Type B pancreatic cell (in vitro differentiated cells): ENCODE data around the gene ATXN10. TPM values are rescaled to one million over a fixed set of nuclear protein-coding genes. Genes with fewer than 3 reads are reported as not detected.

Experiments used
- DNase-seq: peaks from one replicate; pipeline ENCODE4 v3.0.0; 2021; ENCODE audit warnings: mixed read lengths; ENCODE audit not compliant: unreplicated experiment; ENCODE audit errors: extremely low spot score
- H3K27ac Mint-ChIP-seq: 2 replicates; pipeline ENCODE4 v1.8.0; 2021; ENCODE audit warnings: mild to moderate bottlenecking, mixed read lengths
- H3K27me3 Mint-ChIP-seq: 2 replicates; pipeline ENCODE4 v1.8.0; 2021; ENCODE audit warnings: mixed read lengths
- H3K36me3 Mint-ChIP-seq: 2 replicates; pipeline ENCODE4 v1.8.0; 2021; ENCODE audit warnings: mixed read lengths
- H3K4me1 Mint-ChIP-seq: one replicate; pipeline ENCODE4 v1.8.0; 2021; ENCODE audit warnings: mixed read lengths; ENCODE audit not compliant: unreplicated experiment
- H3K4me3 Mint-ChIP-seq: 2 replicates; pipeline ENCODE4 v1.8.0; 2021; ENCODE audit warnings: mild to moderate bottlenecking, mixed read lengths
- H3K9me3 Mint-ChIP-seq: 2 replicates; pipeline ENCODE4 v1.8.0; 2021; ENCODE audit warnings: mixed read lengths
- total RNA-seq: library from RNA; stranded (reverse); gene quantifications from 2 replicates; pipeline ENCODE4 v1.2.1, GENCODE V29; 2021; ENCODE audit warnings: low replicate concordance
- TF ChIP-seq, protein P1 (sequence below): fragments of 200-600 bp; sonication (generic); conservative IDR thresholded peaks from 2 replicates; pipeline ENCODE4 v1.5.0; 2021; ENCODE audit warnings: antibody characterized with exemption, mild to moderate bottlenecking

The ATXN10 gene
- total RNA-seq, 1 donor from 2014 or later = 182 TPM

DNA sequence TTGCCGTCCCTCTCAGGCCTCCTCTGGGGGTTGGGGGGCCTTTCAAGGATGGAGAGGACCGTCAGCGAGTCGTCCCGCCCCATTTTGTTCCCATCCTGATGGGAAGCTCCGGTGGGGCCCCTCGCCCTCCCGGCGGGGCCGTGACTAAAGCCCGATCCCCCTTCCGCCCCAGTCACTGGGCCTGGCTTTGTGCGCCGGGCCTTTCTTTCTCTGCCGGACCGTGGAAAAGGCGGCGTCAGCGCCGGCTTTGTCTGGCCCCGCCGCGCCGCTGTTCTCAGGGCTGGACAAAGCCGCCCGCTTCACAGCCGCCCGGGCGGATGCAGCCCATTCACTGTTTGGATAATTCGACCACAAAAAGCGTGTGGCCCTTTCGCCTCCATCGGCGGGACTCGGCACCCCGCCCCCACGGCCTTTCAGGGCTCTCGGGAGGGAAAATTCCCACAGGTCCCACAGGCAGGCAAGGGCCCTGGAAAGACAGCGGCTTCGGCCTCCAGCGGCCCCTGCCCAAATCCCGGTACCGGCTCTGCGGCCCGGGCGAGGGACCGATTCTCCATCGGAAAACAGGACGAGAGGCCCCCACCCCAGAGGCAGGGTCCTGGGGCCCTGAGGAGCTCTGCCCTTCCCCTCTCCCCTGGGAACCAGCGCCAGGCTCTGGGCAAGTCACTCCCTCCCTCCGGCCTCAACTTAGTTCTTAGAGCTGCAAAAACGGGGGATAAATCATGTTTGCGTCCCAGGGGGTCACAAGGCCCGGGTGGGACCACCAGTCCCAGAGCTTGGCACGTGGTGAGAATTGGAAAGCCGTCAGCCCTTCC lies 218.1 kb downstream of the ATXN10 start:
- no peaks in the 10 kb centered on the region for H3K27me3 Mint-ChIP-seq
- H3K36me3 Mint-ChIP-seq = no peaks in the 10 kb centered on the region
- H3K9me3 Mint-ChIP-seq = no peaks in the 10 kb centered on the region
- peaks cover 6% of the 10 kb centered on the region for H3K4me1 Mint-ChIP-seq
- H3K4me3 Mint-ChIP-seq = no peak overlapping the region
- TF ChIP-seq, protein P1, sequence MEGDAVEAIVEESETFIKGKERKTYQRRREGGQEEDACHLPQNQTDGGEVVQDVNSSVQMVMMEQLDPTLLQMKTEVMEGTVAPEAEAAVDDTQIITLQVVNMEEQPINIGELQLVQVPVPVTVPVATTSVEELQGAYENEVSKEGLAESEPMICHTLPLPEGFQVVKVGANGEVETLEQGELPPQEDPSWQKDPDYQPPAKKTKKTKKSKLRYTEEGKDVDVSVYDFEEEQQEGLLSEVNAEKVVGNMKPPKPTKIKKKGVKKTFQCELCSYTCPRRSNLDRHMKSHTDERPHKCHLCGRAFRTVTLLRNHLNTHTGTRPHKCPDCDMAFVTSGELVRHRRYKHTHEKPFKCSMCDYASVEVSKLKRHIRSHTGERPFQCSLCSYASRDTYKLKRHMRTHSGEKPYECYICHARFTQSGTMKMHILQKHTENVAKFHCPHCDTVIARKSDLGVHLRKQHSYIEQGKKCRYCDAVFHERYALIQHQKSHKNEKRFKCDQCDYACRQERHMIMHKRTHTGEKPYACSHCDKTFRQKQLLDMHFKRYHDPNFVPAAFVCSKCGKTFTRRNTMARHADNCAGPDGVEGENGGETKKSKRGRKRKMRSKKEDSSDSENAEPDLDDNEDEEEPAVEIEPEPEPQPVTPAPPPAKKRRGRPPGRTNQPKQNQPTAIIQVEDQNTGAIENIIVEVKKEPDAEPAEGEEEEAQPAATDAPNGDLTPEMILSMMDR = no peak
- no peak overlapping the region for H3K27ac Mint-ChIP-seq
- no peak for DNase-seq

DNA sequence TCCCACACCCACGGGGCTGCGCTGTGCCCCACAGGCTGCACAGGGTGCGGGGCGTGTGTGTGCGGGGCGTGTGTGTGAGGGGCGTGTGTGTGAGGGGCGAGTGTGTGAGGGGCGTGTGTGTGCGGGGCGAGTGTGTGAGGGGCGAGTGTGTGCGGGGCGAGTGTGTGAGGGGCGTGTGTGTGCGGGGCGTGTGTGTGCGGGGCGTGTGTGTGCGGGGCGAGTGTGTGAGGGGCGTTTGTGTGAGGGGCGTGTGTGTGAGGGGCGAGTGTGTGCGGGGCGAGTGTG lies 218.7 kb downstream of the ATXN10 start:
- DNase-seq = no peak
- H3K27me3 Mint-ChIP-seq = no peaks in the 10 kb centered on the region
- H3K36me3 Mint-ChIP-seq = no peaks in the 10 kb centered on the region
- H3K4me1 Mint-ChIP-seq = peaks cover 6% of the 10 kb centered on the region
- TF ChIP-seq, protein P1 = no peak
- H3K4me3 Mint-ChIP-seq = no peak overlapping the region
- no peaks in the 10 kb centered on the region for H3K9me3 Mint-ChIP-seq
- no peak overlapping the region for H3K27ac Mint-ChIP-seq

GRCh38 chr22:45891021-45891421 lies 219.4 kb downstream of the ATXN10 start:
- no peak overlapping the region for H3K27ac Mint-ChIP-seq
- no peak for DNase-seq

DNA sequence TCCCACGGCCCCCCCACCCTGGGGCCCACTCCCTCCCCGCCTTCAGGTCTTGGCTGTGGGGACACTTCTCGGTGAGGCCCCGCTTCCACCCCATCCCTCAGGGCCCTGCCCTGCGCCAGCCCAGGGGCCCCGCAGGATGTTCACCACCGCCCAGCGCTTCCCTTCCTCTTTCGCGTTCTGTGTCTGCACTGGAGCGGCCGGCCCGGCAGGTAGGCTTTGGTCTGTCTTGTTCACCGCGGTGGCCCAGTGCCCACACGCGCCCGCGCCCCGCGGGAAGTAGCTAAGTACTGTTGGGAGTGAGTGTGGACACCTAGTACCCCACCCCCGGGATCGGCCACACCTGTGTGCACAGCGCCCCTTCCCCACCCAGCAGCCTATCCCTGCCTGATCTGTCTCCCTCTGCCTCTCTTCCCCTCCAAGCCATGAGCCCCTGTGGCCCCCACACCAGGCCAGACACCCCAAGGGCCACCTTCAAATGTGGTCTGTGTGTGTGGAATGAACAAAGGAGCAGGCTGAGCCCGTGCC lies 219.9 kb downstream of the ATXN10 start:
- TF ChIP-seq, protein P1 = no peak
- no peak for DNase-seq
- Mint-ChIP-seq H3K4me1 (peaks cover 4% of the 10 kb centered on the region), H3K4me3 (no peak overlapping the region), H3K27me3 (no peaks in the 10 kb centered on the region), H3K9me3 (no peaks in the 10 kb centered on the region), H3K27ac (no peak overlapping the region), H3K36me3 (no peaks in the 10 kb centered on the region)

More at GRCh38 chr22:45891021-45891421, 219.4 kb downstream of the ATXN10 start:
- no peak overlapping the region for H3K4me3 Mint-ChIP-seq
- no peaks in the 10 kb centered on the region for H3K27me3 Mint-ChIP-seq
- TF ChIP-seq, protein P1 = no peak
- H3K36me3 Mint-ChIP-seq = no peaks in the 10 kb centered on the region
- H3K9me3 Mint-ChIP-seq = no peaks in the 10 kb centered on the region
- H3K4me1 Mint-ChIP-seq = peaks cover 6% of the 10 kb centered on the region

DNA sequence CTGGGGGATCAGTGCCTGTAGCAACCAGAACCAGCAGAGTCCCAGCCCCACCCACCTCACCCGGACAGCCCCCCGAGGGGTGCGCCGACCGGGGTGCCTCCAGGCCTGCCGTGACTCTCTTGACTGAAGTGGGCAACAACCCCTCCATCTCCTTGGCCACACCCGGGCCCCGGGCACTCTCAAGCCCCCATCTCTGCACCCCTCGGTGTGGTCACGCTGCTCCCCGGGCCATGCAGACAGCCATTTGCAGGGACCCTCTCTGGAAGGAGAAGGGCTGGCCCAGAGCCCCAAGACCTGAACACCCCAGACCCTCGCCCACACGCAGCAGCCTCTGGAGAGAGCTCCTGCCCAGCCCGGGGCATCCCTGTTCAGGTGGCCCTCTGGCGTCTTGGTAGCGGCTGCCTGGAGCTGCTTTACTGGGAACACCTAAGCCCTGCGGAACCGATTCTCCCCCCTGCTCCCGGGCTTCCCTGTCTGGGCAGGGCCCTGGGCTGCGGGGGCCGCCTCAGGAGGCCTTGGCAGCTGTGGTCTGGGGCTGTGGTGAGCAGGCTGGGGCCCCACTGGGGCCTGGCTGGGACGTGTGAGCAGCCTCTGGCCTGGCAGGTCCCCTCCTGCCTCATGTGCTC lies 220.5 kb downstream of the ATXN10 start:
- Mint-ChIP-seq H3K4me3 (no peak overlapping the region), H3K36me3 (no peaks in the 10 kb centered on the region), H3K27ac (no peak overlapping the region), H3K27me3 (no peaks in the 10 kb centered on the region), H3K9me3 (no peaks in the 10 kb centered on the region), H3K4me1 (peaks cover 5% of the 10 kb centered on the region)
- DNase-seq = no peak
- TF ChIP-seq, protein P1 = no peak
